Measurements from ENCODE around the gene MIER2.

MIER2 gene

GRCh38 chr19:366205-366783, 21.7 kb upstream of the MIER2 start:
- Histone ChIP-seq H3K27ac (replicated peaks) (no peak overlapping the region), H3K4me3 (replicated peaks; ENCODE audit: insufficient read depth, low read length) (no peak overlapping the region), H3K27me3 (ENCODE audit: insufficient read depth, poor library complexity, severe bottlenecking) (no peaks in the 10 kb centered on the region)
- no peak for DNase-seq (ENCODE audit: low read depth in 1 of 2, low spot score in 1 of 2)
- TF ChIP-seq POLR2AphosphoS5 (IDR thresholded peaks at IDR 0.05; ENCODE audit: low read depth) (no peak), GABPA (IDR thresholded peaks at IDR 0.05; ENCODE audit: low read depth) (no peak), CTCF (IDR thresholded peaks at IDR 0.05; ENCODE audit: insufficient read depth, low read length) (no peak), SPI1 (IDR thresholded peaks at IDR 0.05; ENCODE audit: borderline replicate concordance, low read depth) (no peak), REST (IDR thresholded peaks at IDR 0.05; ENCODE audit: insufficient replicate concordance, low read depth) (no peak)

DNA sequence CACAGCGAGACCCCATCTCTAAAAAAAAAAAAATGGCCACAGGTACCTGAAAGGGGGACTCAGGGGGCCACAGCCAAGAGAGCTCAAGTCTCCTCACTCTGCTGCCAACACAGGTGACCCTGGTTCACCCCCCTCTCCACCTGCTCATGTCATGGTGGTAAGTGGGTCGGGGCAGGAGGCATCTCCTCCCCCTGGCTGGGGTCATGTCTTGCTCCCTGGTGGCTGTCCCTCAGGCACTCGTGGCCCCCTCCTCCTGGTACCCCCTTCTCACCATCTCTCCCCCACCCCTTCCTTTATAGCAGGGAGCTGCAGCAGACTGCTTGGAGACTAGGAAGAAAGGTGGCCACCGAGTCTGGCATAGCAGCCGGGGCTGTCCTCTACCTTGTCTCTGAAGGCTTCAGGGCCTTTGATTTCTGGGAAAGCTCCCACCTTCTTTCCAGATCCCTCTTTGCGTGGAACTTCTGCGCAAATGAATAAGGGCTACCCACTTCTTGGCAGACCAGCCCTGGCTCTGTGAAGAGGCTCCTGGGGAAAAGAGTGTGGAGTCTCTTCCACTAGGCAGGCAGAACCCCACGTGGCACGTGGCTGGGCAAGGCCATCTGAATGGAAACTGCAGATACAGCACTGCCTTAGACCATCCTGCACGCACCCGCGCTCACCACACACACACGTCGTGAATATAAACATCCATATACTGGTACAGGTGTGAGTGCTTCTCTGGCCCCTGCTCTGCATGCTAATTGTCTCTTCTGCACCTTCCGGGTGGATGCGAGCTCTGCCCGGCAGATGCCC, 20.1 kb upstream of the MIER2 start:
- Histone ChIP-seq H3K4me3 (replicated peaks; ENCODE audit: insufficient read depth, low read length) (no peak overlapping the region), H3K27ac (replicated peaks) (no peak overlapping the region), H3K27me3 (ENCODE audit: insufficient read depth, poor library complexity, severe bottlenecking) (no peaks in the 10 kb centered on the region)
- TF ChIP-seq POLR2AphosphoS5 (IDR thresholded peaks at IDR 0.05; ENCODE audit: low read depth) (no peak), CTCF (IDR thresholded peaks at IDR 0.05; ENCODE audit: insufficient read depth, low read length) (no peak), GABPA (IDR thresholded peaks at IDR 0.05; ENCODE audit: low read depth) (no peak), SPI1 (IDR thresholded peaks at IDR 0.05; ENCODE audit: borderline replicate concordance, low read depth) (no peak), REST (IDR thresholded peaks at IDR 0.05; ENCODE audit: insufficient replicate concordance, low read depth) (no peak)
- DNase-seq (ENCODE audit: low read depth in 1 of 2, low spot score in 1 of 2) = no peak

GRCh38 chr19:362683-363082, 18.1 kb upstream of the MIER2 start:
- no peak for DNase-seq (ENCODE audit: low read depth in 1 of 2, low spot score in 1 of 2)
- Histone ChIP-seq H3K27me3 (ENCODE audit: insufficient read depth, poor library complexity, severe bottlenecking) (no peaks in the 10 kb centered on the region), H3K4me3 (replicated peaks; ENCODE audit: insufficient read depth, low read length) (no peak overlapping the region), H3K27ac (replicated peaks) (no peak overlapping the region)
- TF ChIP-seq SPI1 (IDR thresholded peaks at IDR 0.05; ENCODE audit: borderline replicate concordance, low read depth) = no peak

- no peaks in the 10 kb centered on the region for H3K27me3 ChIP-seq (ENCODE audit: insufficient read depth, poor library complexity, severe bottlenecking)
- H3K27ac ChIP-seq (replicated peaks) = no peak overlapping the region
- TF ChIP-seq SPI1 (IDR thresholded peaks at IDR 0.05; ENCODE audit: borderline replicate concordance, low read depth) (no peak), CTCF (IDR thresholded peaks at IDR 0.05; ENCODE audit: insufficient read depth, low read length) (no peak)
- no peak overlapping the region for H3K4me3 ChIP-seq (replicated peaks; ENCODE audit: insufficient read depth, low read length)
- DNase-seq (ENCODE audit: low read depth in 1 of 2, low spot score in 1 of 2) = no peak
Measured at GRCh38 chr19:362154-362553, 17.6 kb upstream of the MIER2 start.
